Astrocyte (in vitro differentiated cells and primary cell): ENCODE measurements around the gene CSNK1G2.

Experiments used
- EZH2 ChIP-seq: IDR thresholded peaks from 2 replicates; pipeline ENCODE4 v1.6.1; 2012; ENCODE audit warnings: mild to moderate bottlenecking, low read length, inconsistent platforms; ENCODE audit not compliant: insufficient read depth
- TF ChIP-seq, protein P1 (sequence below): IDR thresholded peaks from 2 replicates; pipeline ENCODE4 v1.5.1; 2011; ENCODE audit warnings: low read depth, mild to moderate bottlenecking, inconsistent platforms, low read length, moderate library complexity; ENCODE audit not compliant: insufficient read depth

DNA sequence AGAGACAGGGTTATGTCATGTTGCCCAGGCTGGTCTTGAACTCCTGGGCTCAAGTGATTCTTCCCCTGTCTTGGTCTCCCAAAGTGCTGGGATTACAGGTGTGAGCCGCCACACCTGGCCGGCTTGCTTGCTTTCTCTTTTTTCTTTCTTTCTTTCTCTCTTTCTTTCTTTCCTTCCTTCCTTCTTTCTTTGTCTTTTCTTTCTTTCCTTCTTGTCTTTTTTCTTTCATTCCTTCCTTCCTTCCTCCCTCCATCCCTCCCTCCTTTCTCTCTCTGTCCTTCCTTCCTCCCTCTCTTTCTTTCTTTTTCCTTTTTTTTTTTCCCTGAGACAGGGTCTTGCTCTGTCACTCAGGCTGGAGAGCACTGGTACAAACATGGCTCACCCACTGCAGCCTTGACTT, 81.3 kb downstream of the CSNK1G2 start:
- no peak for TF ChIP-seq EZH2
- TF ChIP-seq, protein P1, sequence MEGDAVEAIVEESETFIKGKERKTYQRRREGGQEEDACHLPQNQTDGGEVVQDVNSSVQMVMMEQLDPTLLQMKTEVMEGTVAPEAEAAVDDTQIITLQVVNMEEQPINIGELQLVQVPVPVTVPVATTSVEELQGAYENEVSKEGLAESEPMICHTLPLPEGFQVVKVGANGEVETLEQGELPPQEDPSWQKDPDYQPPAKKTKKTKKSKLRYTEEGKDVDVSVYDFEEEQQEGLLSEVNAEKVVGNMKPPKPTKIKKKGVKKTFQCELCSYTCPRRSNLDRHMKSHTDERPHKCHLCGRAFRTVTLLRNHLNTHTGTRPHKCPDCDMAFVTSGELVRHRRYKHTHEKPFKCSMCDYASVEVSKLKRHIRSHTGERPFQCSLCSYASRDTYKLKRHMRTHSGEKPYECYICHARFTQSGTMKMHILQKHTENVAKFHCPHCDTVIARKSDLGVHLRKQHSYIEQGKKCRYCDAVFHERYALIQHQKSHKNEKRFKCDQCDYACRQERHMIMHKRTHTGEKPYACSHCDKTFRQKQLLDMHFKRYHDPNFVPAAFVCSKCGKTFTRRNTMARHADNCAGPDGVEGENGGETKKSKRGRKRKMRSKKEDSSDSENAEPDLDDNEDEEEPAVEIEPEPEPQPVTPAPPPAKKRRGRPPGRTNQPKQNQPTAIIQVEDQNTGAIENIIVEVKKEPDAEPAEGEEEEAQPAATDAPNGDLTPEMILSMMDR, result no peak
